Measurements from ENCODE around the gene GIMAP8. TPM values are rescaled to one million over a fixed set of nuclear protein-coding genes. Genes with fewer than 3 reads are reported as not detected.

Gene GIMAP8
- total RNA-seq, 2 donors from 2014 or later, result 0.99 to 5.4 TPM

DNA sequence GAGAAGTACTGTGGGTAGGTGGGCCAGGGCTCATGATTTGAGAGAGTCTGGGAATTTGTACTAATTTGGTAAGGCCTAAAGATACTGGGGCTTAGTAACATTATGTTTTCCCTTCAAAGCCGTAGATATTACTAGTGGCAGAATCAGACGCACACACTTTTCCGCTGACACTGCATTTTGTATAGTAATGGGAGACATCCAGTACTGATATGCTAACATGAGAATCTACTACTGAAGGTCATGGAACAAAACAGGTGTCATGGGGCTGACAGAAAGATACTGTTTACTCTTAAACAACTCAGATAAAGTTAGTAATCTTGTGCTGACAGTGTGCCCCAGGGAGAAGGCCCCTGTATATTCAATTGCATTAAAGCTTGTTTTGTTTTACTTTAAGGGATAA is 53.2 kb downstream of the GIMAP8 start:
- intact Hi-C loops (cut with DNase I), result no loop called here
- H3K9me3 ChIP-seq, result no peaks in the 10 kb centered on the region
- 21 to 35% methylated on average over 3 of the region's 3 CpGs for WGBS, 2 donors
- H3K27me3 ChIP-seq, result no peaks in the 10 kb centered on the region
- H3K4me1 ChIP-seq, result no peaks in the 10 kb centered on the region
- DNase-seq (no peak), ATAC-seq (no peak)
- H3K36me3 ChIP-seq (replicated peaks in 1 of 2; ENCODE audit: insufficient read depth in 1 of 2, low read depth in 2 of 2), result no peaks in the 10 kb centered on the region
- H3K4me3 ChIP-seq, result no peak overlapping the region
- no peak overlapping the region for H3K27ac ChIP-seq
- no peak for TF ChIP-seq CTCF (IDR thresholded peaks at IDR 0.05)
- TF ChIP-seq POLR2A (IDR thresholded peaks at IDR 0.05), result no peak

DNA sequence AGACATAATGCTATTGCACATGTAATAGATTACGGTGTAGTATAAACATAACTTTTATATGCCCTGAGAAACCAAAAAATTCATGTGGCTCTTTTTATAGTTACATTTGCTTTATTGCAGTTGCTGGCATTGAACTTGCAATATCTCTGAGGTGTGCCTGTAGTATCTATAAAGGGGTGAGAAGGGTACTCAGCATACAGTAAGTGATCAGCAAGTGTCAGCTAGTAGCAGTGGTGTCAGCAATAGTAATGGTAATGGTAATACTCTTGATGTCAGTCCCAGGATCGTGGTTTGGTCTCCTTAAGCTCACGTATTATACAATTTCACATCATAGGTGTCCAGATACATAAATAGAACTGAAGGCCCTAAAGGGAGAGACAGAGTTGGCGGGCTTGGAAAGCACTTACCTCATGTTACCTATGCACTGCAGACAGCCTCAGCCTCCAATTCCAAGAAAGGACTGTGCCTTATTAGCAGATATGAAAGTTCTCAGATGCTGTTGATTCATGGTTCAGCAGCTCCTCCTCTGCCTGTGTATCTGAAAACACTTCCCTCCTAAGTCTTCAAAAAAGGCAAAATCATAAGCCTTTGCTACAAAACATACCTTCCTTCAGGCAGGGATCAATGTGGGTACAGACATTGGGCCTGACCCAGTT is 57.6 kb downstream of the GIMAP8 start:
- ATAC-seq (no peak), DNase-seq (no peak)
- Histone ChIP-seq H3K27me3 (no peaks in the 10 kb centered on the region), H3K4me3 (no peak overlapping the region), H3K27ac (no peak overlapping the region), H3K4me1 (no peaks in the 10 kb centered on the region), H3K36me3 (replicated peaks in 1 of 2; ENCODE audit: insufficient read depth in 1 of 2, low read depth in 2 of 2) (no peaks in the 10 kb centered on the region), H3K9me3 (no peaks in the 10 kb centered on the region)
- intact Hi-C loops (cut with DNase I), result no loop called here
- WGBS, 2 donors, result 79 to 90% methylated on average over 4 of the region's 4 CpGs
- TF ChIP-seq CTCF (IDR thresholded peaks at IDR 0.05), result no peak
- no peak for TF ChIP-seq POLR2A (IDR thresholded peaks at IDR 0.05)

DNA sequence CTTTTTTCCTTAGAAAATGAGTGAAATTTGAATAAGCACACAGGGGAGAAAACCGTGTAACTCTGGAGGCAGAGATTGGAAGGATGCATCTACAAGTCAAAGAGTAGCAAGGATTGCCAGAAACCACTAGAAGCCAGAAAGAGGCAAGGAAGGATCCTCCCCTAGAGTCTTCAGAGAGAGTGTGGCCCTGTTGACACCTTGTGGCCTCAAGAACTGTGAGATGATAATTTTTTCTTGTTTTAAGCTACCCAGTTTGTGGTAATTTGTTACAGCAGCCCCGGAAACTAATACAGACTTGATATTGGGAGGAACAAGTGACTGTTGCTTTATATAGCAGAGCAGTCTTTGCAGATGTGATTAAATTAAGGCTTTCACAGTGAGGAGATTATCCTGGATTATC is 60.6 kb downstream of the GIMAP8 start:
- H3K36me3 ChIP-seq (replicated peaks in 1 of 2; ENCODE audit: insufficient read depth in 1 of 2, low read depth in 2 of 2), result no peaks in the 10 kb centered on the region
- no peak overlapping the region for H3K4me3 ChIP-seq
- TF ChIP-seq CTCF (IDR thresholded peaks at IDR 0.05), result no peak
- no peak for TF ChIP-seq POLR2A (IDR thresholded peaks at IDR 0.05)
- no peak overlapping the region for H3K27ac ChIP-seq
- ATAC-seq (no peak), DNase-seq (no peak)
- intact Hi-C loops (cut with DNase I), result no loop called here
- no peaks in the 10 kb centered on the region for H3K27me3 ChIP-seq
- no peaks in the 10 kb centered on the region for H3K9me3 ChIP-seq
- H3K4me1 ChIP-seq, result no peaks in the 10 kb centered on the region
- WGBS, 2 donors, result 59 to 62% methylated on average over 2 of the region's 2 CpGs

GRCh38 chr7:150513758-150514157 is 63.3 kb downstream of the GIMAP8 start:
- peak overlapping the region in 1 of 4 donors; percentile 13 for H3K27ac ChIP-seq
- H3K4me1 ChIP-seq, result no peaks in the 10 kb centered on the region
- intact Hi-C loops (cut with DNase I), result no loop called here
- 83 to 86% methylated on average over 15 to 17 of the region's 17 CpGs for WGBS, 2 donors
- no peak overlapping the region for H3K4me3 ChIP-seq
- no peaks in the 10 kb centered on the region for H3K9me3 ChIP-seq
- no peak for ATAC-seq
- DNase-seq, result no peak
- H3K27me3 ChIP-seq, result no peaks in the 10 kb centered on the region
- H3K36me3 ChIP-seq (replicated peaks in 1 of 2; ENCODE audit: insufficient read depth in 1 of 2, low read depth in 2 of 2), result no peaks in the 10 kb centered on the region
- TF ChIP-seq CTCF (IDR thresholded peaks at IDR 0.05), result no peak
- no peak for TF ChIP-seq POLR2A (IDR thresholded peaks at IDR 0.05)

DNA sequence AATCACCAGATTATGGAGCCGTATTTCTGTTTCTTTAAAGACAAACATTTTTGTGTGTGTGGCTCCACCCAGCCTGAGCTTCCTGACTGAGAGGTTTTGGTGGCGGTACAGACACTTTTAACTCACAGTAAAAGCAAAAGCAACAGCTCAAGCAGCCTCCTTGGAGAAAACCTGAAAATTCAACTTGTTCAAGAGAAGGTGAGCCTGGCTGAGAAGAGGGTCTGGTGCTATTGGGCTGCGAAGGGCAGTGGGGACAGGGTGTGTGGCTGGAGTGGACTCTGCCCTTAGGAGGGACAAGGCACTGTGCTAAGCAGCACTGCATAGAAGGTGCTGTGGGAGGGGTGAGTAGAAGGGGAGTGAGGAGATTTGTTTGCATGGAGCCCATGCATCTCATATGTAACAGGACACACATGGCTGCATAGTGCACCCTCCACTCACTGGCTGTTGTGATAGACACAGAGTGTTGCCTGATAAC is 64.4 kb downstream of the GIMAP8 start, which contains the start of gene GIMAP7:
TSS of gene GIMAP7 (plus strand) at position 125 of the 475 bp plus-strand sequence. CDS start 5,103 bp downstream, outside the sequence.
- TF ChIP-seq CTCF (IDR thresholded peaks at IDR 0.05) (no peak), POLR2A (IDR thresholded peaks at IDR 0.05) (peak in 2 of 3 donors; percentile 28 to 47)
- Histone ChIP-seq H3K4me3 (peak within 1 kb of the TSS in 1 of 2 donors; percentile 4), H3K36me3 (replicated peaks in 1 of 2; ENCODE audit: insufficient read depth in 1 of 2, low read depth in 2 of 2) (no peaks in the 10 kb centered on the region), H3K27ac (peak within 1 kb of the TSS in 3 of 4 donors; percentile 13 to 24 (median 21)), H3K9me3 (no peaks in the 10 kb centered on the region), H3K27me3 (no peaks in the 10 kb centered on the region), H3K4me1 (no peaks in the 10 kb centered on the region)
- WGBS, 2 donors, result 39 to 46% methylated on average over 3 of the region's 3 CpGs
- intact Hi-C loops (cut with DNase I), result no loop called here
- no peak for ATAC-seq
- peak in 1 of 4 donors; percentile 9 for DNase-seq
